HCT116 (cell line): Measurements from ENCODE around the gene RBFOX2. TPM values are rescaled to one million over a fixed set of nuclear protein-coding genes. Genes with fewer than 3 reads are reported as not detected.

Experiments
- ATAC-seq: fragments of 200-7000 bp; cut with Tn5 transposase; 2 replicates; pipeline ENCODE4 v1.9.1; 2020; ENCODE audit warnings: mild to moderate bottlenecking, moderate library complexity
- BruUV-seq: library from RNA; stranded (reverse); fragments of 400-500 nt; replicated peaks from 2 replicates; lab custom pipeline; 2021; lab: Mats Ljungman, UMichigan
- CTCF ChIA-PET: fragments of 300-600 bp; sonication (Branson Sonifier 250); formaldehyde crosslinking; loops from one replicate; lab custom pipeline; 2021; ENCODE audit warnings: antibody characterized with exemption; lab: Charles Lee
- POLR2A ChIA-PET: fragments of 300-600, 350-600 bp; sonication (Branson Sonifier 250); formaldehyde crosslinking; loops from one replicate; lab custom pipeline; 2021; ENCODE audit warnings: antibody characterized with exemption; lab: Charles Lee
- RAD21 ChIA-PET, 2 experiments: fragments of 300-600 bp; sonication (Branson Sonifier 250); formaldehyde crosslinking; loops; one replicate each; lab custom pipeline; 2023; ENCODE audit warnings: low total read pairs in 2 of 2; ENCODE audit not compliant: uncharacterized antibody in 2 of 2, unreplicated experiment in 2 of 2, low non-redundant PET in 1 of 2; lab: Charles Lee
- DNase-seq: peaks from one replicate; pipeline ENCODE4 v3.0.0-alpha.2; 2010; ENCODE audit warnings: low read depth, low spot score
- H2AFZ ChIP-seq: fragments of 200-600 bp; shearing (Covaris generic), sonication (generic); 2 replicates; pipeline ENCODE4 v1.6.1; 2017; ENCODE audit warnings: low read depth, mixed run types, mixed read lengths, antibody characterized with exemption, low read length; ENCODE audit not compliant: poor library complexity, severe bottlenecking
- H3K27ac ChIP-seq: 2 replicates; pipeline ENCODE4 v1.5.1; 2012; ENCODE audit warnings: low read depth, low read length
- H3K27me3 ChIP-seq: fragments of 200-600 bp; sonication (generic); 2 replicates; pipeline ENCODE4 v1.6.1; 2016; ENCODE audit warnings: mixed run types, low read length, mixed read lengths; ENCODE audit not compliant: insufficient read depth
- H3K36me3 ChIP-seq, 2 experiments: fragments of 200-500 bp in 1 of 2; fragments of 200-600 bp in 1 of 2; sonication (Bioruptor generic) in 1 of 2; sonication (generic) in 1 of 2; 2 replicates each; pipeline versions ENCODE4 v1.5.1 to v1.6.1; 2014 to 2016; ENCODE audit warnings: low read length in 2 of 2, inconsistent platforms in 1 of 2, mixed read lengths in 1 of 2, mixed run types in 1 of 2; ENCODE audit not compliant: insufficient read depth in 2 of 2, control insufficient read depth in 1 of 2
- H3K4me1 ChIP-seq, 2 experiments: fragments of 200-600 bp in 1 of 2; sonication (generic) in 1 of 2; 2 replicates each; pipeline versions ENCODE4 v1.5.1 to v1.6.1; 2012 to 2017; ENCODE audit warnings: low read length in 2 of 2, inconsistent platforms in 1 of 2, mild to moderate bottlenecking in 1 of 2, mixed read lengths in 1 of 2, mixed run types in 1 of 2, moderate library complexity in 1 of 2; ENCODE audit not compliant: insufficient read depth in 2 of 2, control insufficient read depth in 1 of 2
- H3K4me2 ChIP-seq: fragments of 200-600 bp; sonication (generic); 2 replicates; pipeline ENCODE4 v1.6.1; 2017; ENCODE audit warnings: mixed run types, low read length, mixed read lengths
- H3K4me3 ChIP-seq, 2 experiments: fragments of 200-600 bp in 1 of 2; sonication (generic) in 1 of 2; replicated peaks in 1 of 2; 2 replicates each; pipeline ENCODE4 v1.5.1; 2011 to 2016; ENCODE audit warnings: low read length in 2 of 2, control low read depth in 1 of 2, low read depth in 1 of 2, mild to moderate bottlenecking in 1 of 2, mixed read lengths in 1 of 2, mixed run types in 1 of 2
- H3K79me2 ChIP-seq: fragments of 200-600 bp; sonication (generic); 2 replicates; pipeline ENCODE4 v1.6.1; 2017; ENCODE audit warnings: mild to moderate bottlenecking, mixed run types, low read length, moderate library complexity, mixed read lengths; ENCODE audit not compliant: insufficient read depth
- H3K9ac ChIP-seq: fragments of 200-600 bp; sonication (generic); 2 replicates; pipeline ENCODE4 v1.6.1; 2016; ENCODE audit warnings: low read length, mixed read lengths
- H3K9me2 ChIP-seq: fragments of 200-600 bp; sonication (generic), shearing (Covaris generic); 2 replicates; pipeline ENCODE4 v1.6.1; 2017; ENCODE audit warnings: mixed run types, mild to moderate bottlenecking, moderate library complexity; ENCODE audit not compliant: insufficient read depth
- H3K9me3 ChIP-seq, 2 experiments: fragments of 200-500 bp in 1 of 2; fragments of 200-600 bp in 1 of 2; sonication (Bioruptor generic) in 1 of 2; sonication (generic) in 1 of 2; 2 replicates each; pipeline ENCODE4 v1.6.1; 2014 to 2017; ENCODE audit warnings: low read length in 2 of 2, mixed read lengths in 2 of 2, inconsistent platforms in 1 of 2, low read depth in 1 of 2, mild to moderate bottlenecking in 1 of 2, mixed run types in 1 of 2, moderate library complexity in 1 of 2; ENCODE audit not compliant: control insufficient read depth in 1 of 2, insufficient read depth in 1 of 2
- H4K20me1 ChIP-seq: fragments of 200-600 bp; sonication (generic), shearing (Covaris generic); 2 replicates; pipeline ENCODE4 v1.6.1; 2017; ENCODE audit warnings: mixed run types, mild to moderate bottlenecking, moderate library complexity; ENCODE audit not compliant: insufficient read depth
- CBX3 ChIP-seq: IDR thresholded peaks from 2 replicates; pipeline ENCODE4 v1.6.1; 2012; ENCODE audit warnings: low read depth
- CTCF ChIP-seq, 3 experiments: fragments of 200-600 bp in 1 of 3; sonication (generic) in 1 of 3; IDR thresholded peaks in 2 of 3; conservative IDR thresholded peaks in 1 of 3; 2 replicates each; pipeline ENCODE4 v1.5.1; 2012 to 2017; ENCODE audit warnings: low read depth in 2 of 3, low read length in 2 of 3, antibody characterized with exemption in 1 of 3, borderline replicate concordance in 1 of 3, control low read depth in 1 of 3, mild to moderate bottlenecking in 1 of 3, mixed read lengths in 1 of 3, mixed run types in 1 of 3, moderate library complexity in 1 of 3; ENCODE audit not compliant: insufficient read depth in 1 of 3
- ELF1 ChIP-seq: IDR thresholded peaks from 2 replicates; pipeline ENCODE4 v1.6.1; 2012; ENCODE audit warnings: low read depth, borderline replicate concordance
- EZH2 ChIP-seq: fragments of 200-600 bp; sonication (generic); IDR thresholded peaks from 2 replicates; pipeline ENCODE4 v1.6.1; 2017; ENCODE audit warnings: antibody characterized with exemption, mixed run types
- MAX ChIP-seq: IDR thresholded peaks from 2 replicates; pipeline ENCODE4 v1.6.1; 2012
- POLR2A ChIP-seq: IDR thresholded peaks from 2 replicates; pipeline ENCODE4 v1.7.0; 2011; ENCODE audit warnings: borderline replicate concordance; ENCODE audit not compliant: insufficient read depth, insufficient read length; ENCODE audit errors: extremely low read depth
- RAD21 ChIP-seq: IDR thresholded peaks from 2 replicates; pipeline ENCODE4 v1.6.1; 2012; ENCODE audit warnings: low read depth, mild to moderate bottlenecking
- SP1 ChIP-seq: IDR thresholded peaks from 2 replicates; pipeline ENCODE4 v1.6.1; 2012; ENCODE audit warnings: low read depth
- YY1 ChIP-seq: IDR thresholded peaks from 2 replicates; pipeline ENCODE4 v1.6.1; 2011; ENCODE audit warnings: low read length, low read depth, moderate library complexity, mild to moderate bottlenecking; ENCODE audit not compliant: insufficient replicate concordance; ENCODE audit errors: extremely low read depth
- ZBTB33 ChIP-seq: IDR thresholded peaks from 2 replicates; pipeline ENCODE4 v1.6.1; 2011; ENCODE audit warnings: mild to moderate bottlenecking, low read length, moderate library complexity; ENCODE audit not compliant: insufficient replicate concordance; ENCODE audit errors: extremely low read depth
- intact Hi-C: fragments of 100-400 bp; cut with micrococcal nuclease; formaldehyde crosslinking; loops from 2 replicates; pipeline ENCODE4 v1.10.0; 2022
- total RNA-seq: library from RNA; stranded (reverse); gene quantifications from one replicate; pipeline ENCODE4 v1.2.1, GENCODE V29; 2021; ENCODE audit not compliant: unreplicated experiment

The RBFOX2 gene
- total RNA-seq, 1 experiment from 2014 or later, result 83.9 TPM

GRCh38 chr22:35799150-35799549, 229.5 kb downstream of the RBFOX2 start:
- ChIA-PET POLR2A (no interaction called here), RAD21 (no interaction called here), CTCF (no interaction called here)
- ATAC-seq (no peak), DNase-seq (no peak)
- Histone ChIP-seq H3K9me2 (no peaks in the 10 kb centered on the region), H3K9me3 (no peaks in the 10 kb centered on the region), H3K79me2 (peaks cover 43% of the 10 kb centered on the region), H4K20me1 (0 out of 2 replicates have a peak, but pooled peaks cover 3% of the 10 kb centered on the region), H3K27me3 (no peaks in the 10 kb centered on the region), H2AFZ (no peak overlapping the region), H3K4me2 (no peak overlapping the region), H3K4me3 (no peak overlapping the region), H3K4me1 (peaks cover 0 to 19% of the 10 kb centered on the region in 2 experiments), H3K27ac (no peak overlapping the region), H3K9ac (no peak overlapping the region), H3K36me3 (no peaks in the 10 kb centered on the region)
- BruUV-seq, result no TSS peak
- intact Hi-C loops, result no loop called here
- TF ChIP-seq MAX (no peak), SP1 (no peak), ZBTB33 (no peak), EZH2 (no peak), YY1 (no peak), RAD21 (no peak), CTCF (IDR thresholded peaks at IDR 0.05 in 2 of 3, conservative IDR thresholded peaks at IDR 0.05 in 1 of 3; ENCODE audit: borderline replicate concordance in 1 of 3, insufficient read depth in 1 of 3, low read depth in 2 of 3, low read length in 2 of 3) (no peak), CBX3 (no peak), POLR2A (no peak), ELF1 (no peak)
